K562 (cell line): ENCODE measurements around the gene GPR107. TPM values are rescaled to one million over a fixed set of nuclear protein-coding genes. Genes with fewer than 3 reads are reported as not detected.

Experiments used
- ARHGAP35 ChIP-seq: fragments of 450-650 bp; IDR thresholded peaks from 2 replicates; pipeline ENCODE4 v1.6.1; 2018; ENCODE audit not compliant: partially characterized antibody
- BDP1 ChIP-seq: IDR thresholded peaks from 3 replicates; pipeline ENCODE4 v1.6.1; 2011; ENCODE audit not compliant: insufficient read length, insufficient read depth
- CTBP1 ChIP-seq: fragments of 450-650 bp; IDR thresholded peaks from 2 replicates; pipeline ENCODE4 v1.6.1; 2016; ENCODE audit warnings: borderline replicate concordance
- ELF2 ChIP-seq: fragments of 250-450 bp; sonication (Bioruptor Pico); IDR thresholded peaks from 2 replicates; pipeline ENCODE4 v1.5.0; 2021; ENCODE audit warnings: mild to moderate bottlenecking
- GTF3C2 ChIP-seq: IDR thresholded peaks from 3 replicates; pipeline ENCODE4 v1.6.1; 2011; ENCODE audit warnings: borderline replicate concordance, mild to moderate bottlenecking, moderate library complexity; ENCODE audit not compliant: insufficient read length; ENCODE audit errors: extremely low read depth
- KDM2B ChIP-seq: fragments of 250-450 bp; sonication (Bioruptor Pico); IDR thresholded peaks from 2 replicates; pipeline ENCODE4 v1.8.0; 2021; ENCODE audit warnings: mild to moderate bottlenecking, moderate library complexity
- NCOA4 ChIP-seq: fragments of 450-650 bp; IDR thresholded peaks from 2 replicates; pipeline ENCODE4 v1.6.1; 2018; ENCODE audit warnings: mild to moderate bottlenecking; ENCODE audit not compliant: partially characterized antibody
- YBX1 ChIP-seq: fragments of 450-650 bp; IDR thresholded peaks from 2 replicates; pipeline ENCODE4 v1.7.1; 2016; ENCODE audit warnings: mild to moderate bottlenecking
- ZEB2 ChIP-seq: fragments of 450-650 bp; IDR thresholded peaks from 2 replicates; pipeline ENCODE4 v1.6.1; 2016
- polyA plus RNA-seq, 8 experiments: library from polyadenylated mRNA; depleted of rRNA in 4 of 8; stranded (reverse) in 5 of 8; unstranded in 3 of 8; fragments of >200 nt; fragmentation: Nextera tagmentation in 2 of 8; fragmentation: Illumina TruSeq in 1 of 8; extraction: Ambion mirVana in 2 of 8; extraction: Trizol in 1 of 8; gene quantifications; 2 replicates each; pipeline versions ENCODE4 v1.2.1 to v1.2.3, GENCODE V29; 2011 to 2014; ENCODE audit warnings: inconsistent platforms in 1 of 8, missing spikeins in 1 of 8
- total RNA-seq, 7 experiments: library from RNA; depleted of rRNA in 6 of 7; stranded (reverse); fragments of >200 nt in 6 of 7; fragmentation: Illumina TruSeq in 2 of 7; extraction: Trizol in 2 of 7; gene quantifications; 2 replicates each; pipeline versions ENCODE4 v1.2.1 to v1.2.3, GENCODE V29; 2011 to 2021; ENCODE audit warnings: low replicate concordance in 1 of 7

Gene GPR107
- total and polyA plus RNA-seq, 9 of the 15 experiments (the other 6 are each of a cell fraction or from before 2014, with no cell fraction given), result 3.2 to 34.6 (median 14.4) TPM

- TF ChIP-seq GTF3C2 (no peak), ELF2 (CRISPR knock-in tag) (no peak), YBX1 (no peak), ZEB2 (no peak), BDP1 (no peak), CTBP1 (no peak), ARHGAP35 (no peak), KDM2B (CRISPR knock-in tag) (no peak), NCOA4 (no peak)
Measured at GRCh38 chr9:130128733-130129431, 75.2 kb downstream of the GPR107 start (continued).
